ENCODE data around the gene ADAM19.

ADAM19 gene

GRCh38 chr5:157509093-157509492 is 66.5 kb downstream of the ADAM19 start:
- H3K36me3 Mint-ChIP-seq = peaks cover 72% of the 10 kb centered on the region
- peak overlapping the region; percentile 90 for H3K27ac Mint-ChIP-seq
- peaks cover 61% of the 10 kb centered on the region for H3K4me1 Mint-ChIP-seq
- ATAC-seq = no peak
- H3K4me3 Mint-ChIP-seq = no peak overlapping the region
- no peaks in the 10 kb centered on the region for H3K9me3 Mint-ChIP-seq
- H3K27me3 Mint-ChIP-seq = no peaks in the 10 kb centered on the region

GRCh38 chr5:157506981-157507780 is 68.4 kb downstream of the ADAM19 start:
- no peak for ATAC-seq
- Mint-ChIP-seq H3K27ac (peak overlapping the region; percentile 90), H3K4me3 (no peak overlapping the region), H3K36me3 (peaks cover 61% of the 10 kb centered on the region), H3K4me1 (peaks cover 69% of the 10 kb centered on the region), H3K27me3 (no peaks in the 10 kb centered on the region), H3K9me3 (no peaks in the 10 kb centered on the region)

GRCh38 chr5:157506066-157506590 is 69.4 kb downstream of the ADAM19 start:
- ATAC-seq = no peak
- H3K27me3 Mint-ChIP-seq = no peaks in the 10 kb centered on the region
- H3K4me1 Mint-ChIP-seq = peaks cover 72% of the 10 kb centered on the region
- peak overlapping the region; percentile 90 for H3K27ac Mint-ChIP-seq
- peaks cover 57% of the 10 kb centered on the region for H3K36me3 Mint-ChIP-seq
- H3K4me3 Mint-ChIP-seq = no peak overlapping the region
- H3K9me3 Mint-ChIP-seq = no peaks in the 10 kb centered on the region

GRCh38 chr5:157505496-157505895 is 70.1 kb downstream of the ADAM19 start:
- no peak for ATAC-seq
- Mint-ChIP-seq H3K4me3 (peak overlapping the region; percentile 32), H3K27me3 (no peaks in the 10 kb centered on the region), H3K9me3 (no peaks in the 10 kb centered on the region), H3K4me1 (peaks cover 79% of the 10 kb centered on the region), H3K27ac (peak overlapping the region; percentile 90), H3K36me3 (peaks cover 57% of the 10 kb centered on the region)

GRCh38 chr5:157504053-157504452 is 71.5 kb downstream of the ADAM19 start:
- no peaks in the 10 kb centered on the region for H3K27me3 Mint-ChIP-seq
- H3K36me3 Mint-ChIP-seq = peaks cover 58% of the 10 kb centered on the region
- H3K4me1 Mint-ChIP-seq = peaks cover 89% of the 10 kb centered on the region
- no peaks in the 10 kb centered on the region for H3K9me3 Mint-ChIP-seq
- H3K4me3 Mint-ChIP-seq = peak overlapping the region; percentile 19
- no peak for ATAC-seq
- H3K27ac Mint-ChIP-seq = peak overlapping the region; percentile 90

- Mint-ChIP-seq H3K36me3 (peaks cover 50% of the 10 kb centered on the region), H3K4me1 (peaks cover 72% of the 10 kb centered on the region), H3K9me3 (no peaks in the 10 kb centered on the region), H3K4me3 (peak overlapping the region; percentile 29), H3K27ac (peak overlapping the region; percentile 90), H3K27me3 (no peaks in the 10 kb centered on the region)
- ATAC-seq = peak; percentile 93
Measured at GRCh38 chr5:157502143-157502647, 73.4 kb downstream of the ADAM19 start.

GRCh38 chr5:157497875-157498611 is 77.5 kb downstream of the ADAM19 start:
- Mint-ChIP-seq H3K36me3 (peaks cover 46% of the 10 kb centered on the region), H3K4me1 (peaks cover 59% of the 10 kb centered on the region), H3K4me3 (no peak overlapping the region), H3K27me3 (no peaks in the 10 kb centered on the region), H3K9me3 (peaks cover 3% of the 10 kb centered on the region), H3K27ac (peak overlapping the region; percentile 69)
- no peak for ATAC-seq

GRCh38 chr5:157496864-157497263 is 78.7 kb downstream of the ADAM19 start:
- ATAC-seq = no peak
- Mint-ChIP-seq H3K4me1 (peaks cover 47% of the 10 kb centered on the region), H3K36me3 (peaks cover 51% of the 10 kb centered on the region), H3K4me3 (no peak overlapping the region), H3K27ac (peak overlapping the region; percentile 69), H3K9me3 (peaks cover 3% of the 10 kb centered on the region), H3K27me3 (no peaks in the 10 kb centered on the region)

- ATAC-seq = peak; percentile 77
Measured at GRCh38 chr5:157494178-157494832, 81.3 kb downstream of the ADAM19 start.

GRCh38 chr5:157492886-157493285 is 82.7 kb downstream of the ADAM19 start:
- Mint-ChIP-seq H3K4me3 (no peak overlapping the region), H3K27me3 (no peaks in the 10 kb centered on the region), H3K9me3 (peaks cover 3% of the 10 kb centered on the region), H3K27ac (peak overlapping the region; percentile 50), H3K36me3 (peaks cover 65% of the 10 kb centered on the region), H3K4me1 (peaks cover 22% of the 10 kb centered on the region)
- ATAC-seq = no peak

More at GRCh38 chr5:157494178-157494832, 81.3 kb downstream of the ADAM19 start:
- Mint-ChIP-seq H3K9me3 (peaks cover 3% of the 10 kb centered on the region), H3K4me1 (peaks cover 21% of the 10 kb centered on the region), H3K27me3 (no peaks in the 10 kb centered on the region), H3K36me3 (peaks cover 53% of the 10 kb centered on the region), H3K4me3 (no peak overlapping the region), H3K27ac (peak overlapping the region; percentile 50)

- Mint-ChIP-seq H3K27ac (peak overlapping the region; percentile 95), H3K27me3 (no peaks in the 10 kb centered on the region), H3K36me3 (peaks cover 73% of the 10 kb centered on the region)
Measured at GRCh38 chr5:157491471-157491995, 84.0 kb downstream of the ADAM19 start.

GRCh38 chr5:157487358-157487757 is 88.2 kb downstream of the ADAM19 start:
- peak; percentile 85 for ATAC-seq
- Mint-ChIP-seq H3K9me3 (peaks cover 2% of the 10 kb centered on the region), H3K27ac (peak overlapping the region; percentile 95), H3K4me3 (peak overlapping the region; percentile 55), H3K36me3 (peaks cover 84% of the 10 kb centered on the region), H3K27me3 (no peaks in the 10 kb centered on the region), H3K4me1 (peaks cover 48% of the 10 kb centered on the region)

More at GRCh38 chr5:157491471-157491995, 84.0 kb downstream of the ADAM19 start:
- Mint-ChIP-seq H3K9me3 (peaks cover 3% of the 10 kb centered on the region), H3K4me3 (no peak overlapping the region), H3K4me1 (peaks cover 35% of the 10 kb centered on the region)
- no peak for ATAC-seq

GRCh38 chr5:157486861-157487260 is 88.7 kb downstream of the ADAM19 start:
- Mint-ChIP-seq H3K4me3 (peak overlapping the region; percentile 55), H3K36me3 (peaks cover 84% of the 10 kb centered on the region)

GRCh38 chr5:157486221-157486681 is 89.3 kb downstream of the ADAM19 start:
- no peaks in the 10 kb centered on the region for H3K27me3 Mint-ChIP-seq

More at GRCh38 chr5:157486861-157487260, 88.7 kb downstream of the ADAM19 start:
- peak overlapping the region; percentile 95 for H3K27ac Mint-ChIP-seq
- peaks cover 52% of the 10 kb centered on the region for H3K4me1 Mint-ChIP-seq
- ATAC-seq = peak; percentile 74
- no peaks in the 10 kb centered on the region for H3K27me3 Mint-ChIP-seq
- peaks cover 2% of the 10 kb centered on the region for H3K9me3 Mint-ChIP-seq

More at GRCh38 chr5:157486221-157486681, 89.3 kb downstream of the ADAM19 start:
- ATAC-seq = peak; percentile 83
- Mint-ChIP-seq H3K9me3 (peaks cover 2% of the 10 kb centered on the region), H3K4me1 (peaks cover 58% of the 10 kb centered on the region), H3K4me3 (peak overlapping the region; percentile 13), H3K27ac (peak overlapping the region; percentile 95), H3K36me3 (peaks cover 82% of the 10 kb centered on the region)
